ENCODE data around the gene TENT4A. TPM values are rescaled to one million over a fixed set of nuclear protein-coding genes. Genes with fewer than 3 reads are reported as not detected.

TENT4A gene
- total RNA-seq, 1 donor from 2014 or later = 41.2 TPM

- H3K4me1 Mint-ChIP-seq = peaks cover 69% of the 10 kb centered on the region
- H3K27me3 Mint-ChIP-seq (ENCODE audit: low read depth) = no peaks in the 10 kb centered on the region
- no peak for DNase-seq (ENCODE audit: low read depth, low spot score)
- H3K9me3 Mint-ChIP-seq = no peaks in the 10 kb centered on the region
- TF ChIP-seq CTCF (conservative IDR thresholded peaks at IDR 0.05) = no peak
- peaks cover 2% of the 10 kb centered on the region for H3K36me3 Mint-ChIP-seq (ENCODE audit: low read depth)
- no peak overlapping the region for H3K4me3 Mint-ChIP-seq
- no peak overlapping the region for H3K27ac Mint-ChIP-seq (ENCODE audit: unreplicated experiment)
Measured at GRCh38 chr5:6721442-6721841, 8.2 kb downstream of the TENT4A start.

GRCh38 chr5:6722015-6722414 lies 8.8 kb downstream of the TENT4A start:
- Mint-ChIP-seq H3K36me3 (ENCODE audit: low read depth) (peaks cover 2% of the 10 kb centered on the region), H3K9me3 (no peaks in the 10 kb centered on the region), H3K4me1 (peaks cover 68% of the 10 kb centered on the region), H3K4me3 (no peak overlapping the region), H3K27me3 (ENCODE audit: low read depth) (no peaks in the 10 kb centered on the region), H3K27ac (ENCODE audit: unreplicated experiment) (no peak overlapping the region)
- DNase-seq (ENCODE audit: low read depth, low spot score) = no peak
- TF ChIP-seq CTCF (conservative IDR thresholded peaks at IDR 0.05) = no peak

- Mint-ChIP-seq H3K4me1 (peaks cover 69% of the 10 kb centered on the region), H3K4me3 (no peak overlapping the region), H3K9me3 (no peaks in the 10 kb centered on the region), H3K27ac (ENCODE audit: unreplicated experiment) (peak overlapping the region; percentile 3), H3K36me3 (ENCODE audit: low read depth) (no peaks in the 10 kb centered on the region), H3K27me3 (ENCODE audit: low read depth) (no peaks in the 10 kb centered on the region)
- no peak for TF ChIP-seq CTCF (conservative IDR thresholded peaks at IDR 0.05)
- no peak for DNase-seq (ENCODE audit: low read depth, low spot score)
Measured at GRCh38 chr5:6723122-6723815, 10.0 kb downstream of the TENT4A start.

- Mint-ChIP-seq H3K36me3 (ENCODE audit: low read depth) (no peaks in the 10 kb centered on the region), H3K4me1 (peaks cover 66% of the 10 kb centered on the region), H3K27me3 (ENCODE audit: low read depth) (no peaks in the 10 kb centered on the region), H3K27ac (ENCODE audit: unreplicated experiment) (peak overlapping the region; percentile 3), H3K4me3 (no peak overlapping the region), H3K9me3 (no peaks in the 10 kb centered on the region)
- DNase-seq (ENCODE audit: low read depth, low spot score) = no peak
- no peak for TF ChIP-seq CTCF (conservative IDR thresholded peaks at IDR 0.05)
Measured at GRCh38 chr5:6723816-6724300, 10.6 kb downstream of the TENT4A start.

GRCh38 chr5:6724321-6724929 lies 11.2 kb downstream of the TENT4A start:
- peaks cover 65% of the 10 kb centered on the region for H3K4me1 Mint-ChIP-seq

More at GRCh38 chr5:6724321-6724929, 11.2 kb downstream of the TENT4A start:
- Mint-ChIP-seq H3K27me3 (ENCODE audit: low read depth) (no peaks in the 10 kb centered on the region), H3K27ac (ENCODE audit: unreplicated experiment) (no peak overlapping the region), H3K4me3 (no peak overlapping the region), H3K36me3 (ENCODE audit: low read depth) (no peaks in the 10 kb centered on the region), H3K9me3 (no peaks in the 10 kb centered on the region)
- no peak for TF ChIP-seq CTCF (conservative IDR thresholded peaks at IDR 0.05)
- no peak for DNase-seq (ENCODE audit: low read depth, low spot score)

Measured in neural crest cell (in vitro differentiated cells).